PFSK-1 (cell line): ENCODE results near the gene AFDN.

Source experiments
- FOXP2 ChIP-seq: optimal IDR thresholded peaks from 2 replicates; pipeline ENCODE3; 2011; ENCODE audit warnings: borderline replicate concordance, control low read depth, inconsistent platforms; ENCODE audit not compliant: insufficient read depth; ENCODE audit errors: extremely low read length, extremely low read depth
- POLR2AphosphoS5 ChIP-seq: IDR thresholded peaks from 2 replicates; pipeline ENCODE4 v1.6.1; 2012; ENCODE audit warnings: low read depth, mild to moderate bottlenecking, control low read depth, low read length, moderate library complexity
- SIN3A ChIP-seq: IDR thresholded peaks from 2 replicates; pipeline ENCODE4 v1.6.1; 2012; ENCODE audit warnings: mild to moderate bottlenecking, low read length, moderate library complexity, borderline replicate concordance; ENCODE audit not compliant: insufficient read depth
- TAF1 ChIP-seq: IDR thresholded peaks from 2 replicates; pipeline ENCODE4 v1.6.1; 2012; ENCODE audit warnings: low read length, control low read depth, borderline replicate concordance; ENCODE audit not compliant: insufficient read depth
- TF ChIP-seq, protein P1 (sequence below), 2 experiments: IDR thresholded peaks; 2 replicates each; pipeline versions ENCODE4 v1.6.1 to v1.8.0; 2011 to 2012; ENCODE audit warnings: low read depth in 2 of 2, low read length in 2 of 2, control low read depth in 1 of 2, inconsistent platforms in 1 of 2, mild to moderate bottlenecking in 1 of 2, moderate library complexity in 1 of 2; ENCODE audit not compliant: insufficient read depth in 1 of 2

Gene AFDN

DNA sequence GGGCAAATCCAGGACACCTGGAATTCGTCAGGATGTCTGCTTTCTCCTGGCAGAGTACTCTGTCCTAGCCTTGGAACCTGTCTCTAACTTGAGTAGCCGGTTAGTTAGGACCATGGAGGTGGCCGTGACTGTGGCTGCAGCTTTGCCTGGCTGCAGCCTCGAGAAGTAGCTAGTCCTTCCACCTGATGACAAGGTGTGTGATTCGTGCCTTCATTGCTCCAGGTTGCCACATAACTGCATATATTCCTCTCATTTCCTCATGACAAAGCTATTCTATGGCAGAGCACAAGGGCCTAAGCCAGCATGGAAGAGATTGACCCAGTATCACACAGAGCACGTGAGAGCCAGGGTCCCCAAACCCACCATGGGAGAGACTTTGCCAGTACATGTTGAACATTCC, 130.9 kb downstream of the AFDN start:
- TF ChIP-seq TAF1 = no peak
- no peak for TF ChIP-seq SIN3A
- TF ChIP-seq POLR2AphosphoS5 = no peak
- no peak for TF ChIP-seq FOXP2
- TF ChIP-seq, protein P1, sequence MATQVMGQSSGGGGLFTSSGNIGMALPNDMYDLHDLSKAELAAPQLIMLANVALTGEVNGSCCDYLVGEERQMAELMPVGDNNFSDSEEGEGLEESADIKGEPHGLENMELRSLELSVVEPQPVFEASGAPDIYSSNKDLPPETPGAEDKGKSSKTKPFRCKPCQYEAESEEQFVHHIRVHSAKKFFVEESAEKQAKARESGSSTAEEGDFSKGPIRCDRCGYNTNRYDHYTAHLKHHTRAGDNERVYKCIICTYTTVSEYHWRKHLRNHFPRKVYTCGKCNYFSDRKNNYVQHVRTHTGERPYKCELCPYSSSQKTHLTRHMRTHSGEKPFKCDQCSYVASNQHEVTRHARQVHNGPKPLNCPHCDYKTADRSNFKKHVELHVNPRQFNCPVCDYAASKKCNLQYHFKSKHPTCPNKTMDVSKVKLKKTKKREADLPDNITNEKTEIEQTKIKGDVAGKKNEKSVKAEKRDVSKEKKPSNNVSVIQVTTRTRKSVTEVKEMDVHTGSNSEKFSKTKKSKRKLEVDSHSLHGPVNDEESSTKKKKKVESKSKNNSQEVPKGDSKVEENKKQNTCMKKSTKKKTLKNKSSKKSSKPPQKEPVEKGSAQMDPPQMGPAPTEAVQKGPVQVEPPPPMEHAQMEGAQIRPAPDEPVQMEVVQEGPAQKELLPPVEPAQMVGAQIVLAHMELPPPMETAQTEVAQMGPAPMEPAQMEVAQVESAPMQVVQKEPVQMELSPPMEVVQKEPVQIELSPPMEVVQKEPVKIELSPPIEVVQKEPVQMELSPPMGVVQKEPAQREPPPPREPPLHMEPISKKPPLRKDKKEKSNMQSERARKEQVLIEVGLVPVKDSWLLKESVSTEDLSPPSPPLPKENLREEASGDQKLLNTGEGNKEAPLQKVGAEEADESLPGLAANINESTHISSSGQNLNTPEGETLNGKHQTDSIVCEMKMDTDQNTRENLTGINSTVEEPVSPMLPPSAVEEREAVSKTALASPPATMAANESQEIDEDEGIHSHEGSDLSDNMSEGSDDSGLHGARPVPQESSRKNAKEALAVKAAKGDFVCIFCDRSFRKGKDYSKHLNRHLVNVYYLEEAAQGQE (IDR thresholded peaks at IDR 0.05; ENCODE audit: insufficient read depth in 1 of 2, low read depth in 2 of 2, low read length in 2 of 2) = no peak

DNA sequence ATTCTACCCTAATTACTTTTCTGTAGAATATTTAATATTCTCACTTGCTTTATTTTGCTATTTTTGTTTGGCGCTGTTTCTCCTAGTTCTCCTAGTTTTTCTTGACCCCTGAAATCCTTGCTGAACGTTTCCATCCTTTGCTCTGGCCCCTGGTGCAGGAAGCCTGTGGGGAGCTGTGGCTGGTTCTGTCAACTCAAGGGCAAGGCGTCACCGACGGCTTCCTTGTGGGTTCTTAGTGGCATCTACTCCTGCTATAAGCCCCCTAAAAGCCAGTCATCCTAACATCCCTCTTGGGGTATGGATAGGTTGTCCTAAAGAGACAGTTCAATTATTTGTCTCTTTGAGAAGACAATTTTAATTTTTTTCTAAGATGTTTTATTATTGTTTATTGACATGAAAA, 133.9 kb downstream of the AFDN start:
- no peak for TF ChIP-seq SIN3A
- TF ChIP-seq, protein P1 (IDR thresholded peaks at IDR 0.05; ENCODE audit: insufficient read depth in 1 of 2, low read depth in 2 of 2, low read length in 2 of 2) = no peak
- TF ChIP-seq POLR2AphosphoS5 = no peak
- no peak for TF ChIP-seq FOXP2
- TF ChIP-seq TAF1 = no peak

DNA sequence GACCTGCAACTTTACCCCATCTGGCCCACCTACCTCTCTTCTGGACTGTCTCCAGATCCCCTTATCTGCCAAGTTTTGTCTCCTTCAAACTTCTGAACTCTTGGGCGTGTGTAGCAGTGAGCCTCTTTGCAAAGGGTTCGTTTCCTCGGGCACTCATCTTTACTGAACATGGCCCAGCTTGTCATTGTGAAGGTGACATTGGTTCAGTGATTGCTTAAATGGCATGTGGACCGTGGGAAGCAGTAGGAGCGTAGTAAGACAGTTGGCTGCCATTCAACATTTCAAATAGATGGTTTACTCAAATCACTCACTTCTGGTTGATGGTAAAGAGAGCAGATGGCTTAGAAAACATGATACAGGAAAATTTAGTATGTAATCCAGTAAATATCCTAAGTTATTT, 136.0 kb downstream of the AFDN start:
- TF ChIP-seq, protein P1 (IDR thresholded peaks at IDR 0.05; ENCODE audit: insufficient read depth in 1 of 2, low read depth in 2 of 2, low read length in 2 of 2) = no peak

DNA sequence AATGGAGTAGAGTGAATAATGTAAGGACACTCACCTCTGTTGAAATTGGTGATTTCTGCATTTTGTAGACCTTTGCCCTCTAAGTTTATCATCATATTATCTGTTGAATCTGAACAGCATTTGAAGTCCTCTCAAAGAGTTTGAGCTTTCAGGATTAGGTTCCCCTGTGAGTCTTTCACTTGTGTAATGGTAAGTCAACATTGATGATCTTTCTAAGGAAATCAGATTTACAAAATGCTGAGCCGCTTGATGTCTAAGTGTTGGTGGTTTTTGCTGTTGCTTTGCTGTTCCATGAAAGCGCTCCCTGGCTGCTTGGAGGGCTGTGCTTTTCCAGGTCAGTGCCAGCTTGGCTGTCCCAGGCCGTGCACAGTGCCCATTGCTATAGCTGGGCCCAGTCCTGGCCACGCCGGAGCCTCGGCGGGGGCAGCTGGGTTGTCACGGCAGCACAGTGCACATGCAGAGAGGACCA, 136.9 kb downstream of the AFDN start:
- TF ChIP-seq, protein P1 (IDR thresholded peaks at IDR 0.05; ENCODE audit: insufficient read depth in 1 of 2, low read depth in 2 of 2, low read length in 2 of 2) = no peak
- TF ChIP-seq POLR2AphosphoS5 (no peak), SIN3A (no peak), FOXP2 (no peak), TAF1 (no peak)

DNA sequence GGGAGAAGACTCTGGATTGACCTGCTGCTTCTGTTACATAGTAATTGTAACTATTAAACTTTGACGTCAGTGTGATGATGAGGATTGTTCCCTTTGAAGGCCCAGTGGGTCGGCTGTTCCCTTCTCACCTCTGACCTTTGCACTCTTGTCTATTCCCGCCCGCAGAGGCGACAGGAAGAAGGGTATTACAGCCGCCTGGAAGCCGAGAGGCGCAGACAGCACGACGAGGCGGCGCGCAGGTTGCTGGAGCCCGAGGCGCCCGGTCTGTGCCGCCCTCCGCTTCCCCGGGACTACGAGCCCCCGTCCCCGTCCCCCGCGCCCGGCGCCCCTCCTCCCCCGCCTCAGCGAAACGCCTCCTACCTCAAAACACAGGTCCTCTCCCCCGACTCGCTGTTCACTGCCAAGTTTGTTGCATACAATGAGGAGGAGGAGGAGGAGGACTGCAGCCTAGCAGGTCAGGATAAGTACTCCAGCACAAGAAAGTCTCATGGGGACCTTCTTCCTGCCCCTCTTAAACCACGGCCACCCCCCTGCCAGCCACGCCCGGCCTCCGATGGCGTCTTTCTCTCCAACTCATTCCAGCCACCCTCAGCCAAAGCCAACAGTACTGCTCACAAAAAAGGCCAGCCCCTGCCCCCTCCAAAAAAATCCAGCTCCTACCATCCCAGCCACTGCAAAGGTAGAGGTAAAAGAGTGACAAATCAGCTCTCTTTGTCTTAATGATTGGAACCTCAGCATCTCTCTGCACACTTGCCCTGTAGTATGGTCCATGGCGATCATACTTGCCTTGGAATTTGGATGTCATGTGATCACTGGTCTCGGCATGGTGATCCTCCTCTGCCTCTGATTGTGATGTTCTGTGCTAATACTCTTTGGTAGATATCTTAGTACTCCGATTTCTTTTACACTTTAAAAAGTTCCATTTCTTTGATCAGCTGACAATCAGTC, 139.2 kb downstream of the AFDN start:
- TF ChIP-seq POLR2AphosphoS5 = no peak
- TF ChIP-seq FOXP2 = no peak
- TF ChIP-seq TAF1 = no peak
- TF ChIP-seq SIN3A = no peak
- TF ChIP-seq, protein P1 (IDR thresholded peaks at IDR 0.05; ENCODE audit: insufficient read depth in 1 of 2, low read depth in 2 of 2, low read length in 2 of 2) = no peak
